SK-N-SH (cell line): ENCODE results near the gene COL20A1.

Experiments used
- CHD2 ChIP-seq: fragments of 150-350 bp; IDR thresholded peaks from 2 replicates; pipeline ENCODE4 v1.6.1; 2018; ENCODE audit warnings: low read length; ENCODE audit not compliant: partially characterized antibody
- CTCF ChIP-seq: fragments of 200-600 bp; sonication (generic); IDR thresholded peaks from 2 replicates; pipeline ENCODE4 v1.6.1; 2017; ENCODE audit warnings: antibody characterized with exemption, mild to moderate bottlenecking, moderate library complexity
- EP300 ChIP-seq, 2 experiments: IDR thresholded peaks; 2 replicates each; pipeline versions ENCODE4 v1.4.0 to v1.6.1; 2012; ENCODE audit warnings: borderline replicate concordance in 1 of 2, low read depth in 1 of 2, low read length in 1 of 2
- EZH2phosphoT487 ChIP-seq: fragments of 200-600 bp; sonication (generic); IDR thresholded peaks from 2 replicates; pipeline ENCODE4 v1.6.1; 2017; ENCODE audit warnings: low read depth, mixed run types, mild to moderate bottlenecking, antibody characterized with exemption, moderate library complexity, borderline replicate concordance
- SIN3A ChIP-seq: IDR thresholded peaks from 2 replicates; pipeline ENCODE4 v1.6.1; 2012; ENCODE audit warnings: low read depth, mild to moderate bottlenecking, low read length, moderate library complexity, borderline replicate concordance
- USF2 ChIP-seq: fragments of 150-350 bp; IDR thresholded peaks from 2 replicates; pipeline ENCODE4 v1.6.1; 2017; ENCODE audit warnings: antibody characterized with exemption, low read length, low read depth, borderline replicate concordance
- YY1 ChIP-seq: IDR thresholded peaks from 2 replicates; pipeline ENCODE4 v1.4.0; 2012; ENCODE audit warnings: low read depth, mild to moderate bottlenecking

- no peak for TF ChIP-seq CTCF
- no peak for TF ChIP-seq EP300 (IDR thresholded peaks at IDR 0.05; ENCODE audit: borderline replicate concordance in 1 of 2, low read depth in 1 of 2, low read length in 1 of 2)
- TF ChIP-seq USF2 = no peak
- no peak for TF ChIP-seq CHD2
- no peak for TF ChIP-seq SIN3A
- no peak for TF ChIP-seq EZH2phosphoT487
- TF ChIP-seq YY1 = no peak
Measured at GRCh38 chr20:63366390-63367365, 73.7 kb downstream of the COL20A1 start.
